DOHH2 (cell line): ENCODE results near the gene HELT.

Experiments
- EZH2phosphoT487 ChIP-seq: fragments of 200-600 bp; sonication (generic); IDR thresholded peaks from 2 replicates; pipeline ENCODE4 v1.6.1; 2017; ENCODE audit warnings: borderline replicate concordance, mild to moderate bottlenecking, antibody characterized with exemption, low read length, moderate library complexity, mixed read lengths
- TF ChIP-seq, protein P1 (sequence below): fragments of 200-600 bp; sonication (generic); IDR thresholded peaks from one replicate; pipeline ENCODE4 v1.5.1; 2014; ENCODE audit warnings: antibody characterized with exemption, mild to moderate bottlenecking, low read depth, low read length; ENCODE audit not compliant: poor library complexity, severe bottlenecking

DNA sequence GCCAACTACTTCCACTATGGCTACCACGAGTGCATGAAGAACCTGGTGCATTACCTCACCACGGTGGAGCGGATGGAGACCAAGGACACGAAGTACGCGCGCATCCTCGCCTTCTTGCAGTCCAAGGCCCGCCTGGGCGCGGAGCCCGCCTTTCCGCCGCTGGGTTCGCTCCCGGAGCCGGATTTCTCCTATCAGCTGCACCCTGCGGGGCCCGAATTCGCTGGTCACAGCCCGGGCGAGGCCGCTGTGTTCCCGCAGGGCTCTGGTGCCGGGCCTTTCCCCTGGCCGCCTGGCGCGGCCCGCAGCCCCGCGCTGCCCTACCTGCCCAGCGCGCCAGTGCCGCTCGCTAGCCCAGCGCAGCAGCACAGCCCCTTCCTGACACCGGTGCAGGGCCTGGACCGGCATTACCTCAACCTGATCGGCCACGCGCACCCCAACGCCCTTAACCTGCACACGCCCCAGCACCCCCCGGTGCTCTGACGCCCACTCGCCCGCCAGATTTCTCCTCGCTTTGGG is 2.1 kb downstream of the HELT start:
- TF ChIP-seq, protein P1, sequence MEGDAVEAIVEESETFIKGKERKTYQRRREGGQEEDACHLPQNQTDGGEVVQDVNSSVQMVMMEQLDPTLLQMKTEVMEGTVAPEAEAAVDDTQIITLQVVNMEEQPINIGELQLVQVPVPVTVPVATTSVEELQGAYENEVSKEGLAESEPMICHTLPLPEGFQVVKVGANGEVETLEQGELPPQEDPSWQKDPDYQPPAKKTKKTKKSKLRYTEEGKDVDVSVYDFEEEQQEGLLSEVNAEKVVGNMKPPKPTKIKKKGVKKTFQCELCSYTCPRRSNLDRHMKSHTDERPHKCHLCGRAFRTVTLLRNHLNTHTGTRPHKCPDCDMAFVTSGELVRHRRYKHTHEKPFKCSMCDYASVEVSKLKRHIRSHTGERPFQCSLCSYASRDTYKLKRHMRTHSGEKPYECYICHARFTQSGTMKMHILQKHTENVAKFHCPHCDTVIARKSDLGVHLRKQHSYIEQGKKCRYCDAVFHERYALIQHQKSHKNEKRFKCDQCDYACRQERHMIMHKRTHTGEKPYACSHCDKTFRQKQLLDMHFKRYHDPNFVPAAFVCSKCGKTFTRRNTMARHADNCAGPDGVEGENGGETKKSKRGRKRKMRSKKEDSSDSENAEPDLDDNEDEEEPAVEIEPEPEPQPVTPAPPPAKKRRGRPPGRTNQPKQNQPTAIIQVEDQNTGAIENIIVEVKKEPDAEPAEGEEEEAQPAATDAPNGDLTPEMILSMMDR: no peak
- no peak for TF ChIP-seq EZH2phosphoT487
